Stimulated activated CD8-positive, alpha-beta memory T cell treated with anti-CD3 and anti-CD28 coated beads, Interleukin-12 subunit alpha, Interleukin-12 subunit beta, amount 100 ng/mL, for 24 hours (primary cell): Measurements from ENCODE around the gene RAD51B.

Experiments
- DNase-seq: peaks from one replicate; pipeline ENCODE4 v3.0.0-alpha.2; 2020; ENCODE audit errors: extremely low read depth

Gene RAD51B

GRCh38 chr14:68363843-68364767 lies 544.5 kb downstream of the RAD51B start:
- no peak for DNase-seq

- no peak for DNase-seq
These were observed 545.2 kb downstream of the RAD51B start for GRCh38 chr14:68364792-68365192.

- no peak for DNase-seq
These were observed 545.6 kb downstream of the RAD51B start for GRCh38 chr14:68365228-68365627.

- no peak for DNase-seq
These were observed 547.1 kb downstream of the RAD51B start for GRCh38 chr14:68366656-68367055.

GRCh38 chr14:68367536-68367935 lies 548.0 kb downstream of the RAD51B start:
- no peak for DNase-seq

- no peak for DNase-seq
These were observed 549.3 kb downstream of the RAD51B start for GRCh38 chr14:68368850-68369249.

- DNase-seq = no peak
These were observed 549.9 kb downstream of the RAD51B start for GRCh38 chr14:68369281-68370056.

- DNase-seq = no peak
These were observed 550.4 kb downstream of the RAD51B start for GRCh38 chr14:68370057-68370360.

- DNase-seq = no peak
These were observed 552.8 kb downstream of the RAD51B start for GRCh38 chr14:68372368-68372767.

- no peak for DNase-seq
These were observed 553.6 kb downstream of the RAD51B start for GRCh38 chr14:68373124-68373646.

GRCh38 chr14:68373847-68374444 lies 554.4 kb downstream of the RAD51B start:
- DNase-seq = no peak

- DNase-seq = no peak
These were observed 555.1 kb downstream of the RAD51B start for GRCh38 chr14:68374682-68375081.

- no peak for DNase-seq
These were observed 555.8 kb downstream of the RAD51B start for GRCh38 chr14:68375376-68375775.

- DNase-seq = no peak
These were observed 556.6 kb downstream of the RAD51B start for GRCh38 chr14:68376067-68376779.

- no peak for DNase-seq
These were observed 557.4 kb downstream of the RAD51B start for GRCh38 chr14:68377006-68377405.

GRCh38 chr14:68377459-68377858 lies 557.9 kb downstream of the RAD51B start:
- DNase-seq = no peak

GRCh38 chr14:68379510-68380328 lies 560.1 kb downstream of the RAD51B start:
- DNase-seq = no peak

- DNase-seq = no peak
These were observed 560.8 kb downstream of the RAD51B start for GRCh38 chr14:68380329-68380741.

GRCh38 chr14:68384335-68384734 lies 564.8 kb downstream of the RAD51B start:
- DNase-seq = no peak

- no peak for DNase-seq
These were observed 565.3 kb downstream of the RAD51B start for GRCh38 chr14:68384881-68385280.

GRCh38 chr14:68386446-68386845 lies 566.9 kb downstream of the RAD51B start:
- DNase-seq = no peak
